Measurements from ENCODE around the gene ZFR.

- no peak for TF ChIP-seq POLR2AphosphoS5 (IDR thresholded peaks at IDR 0.05; ENCODE audit: low read depth, low read length)
- no peak for TF ChIP-seq TAF1 (IDR thresholded peaks at IDR 0.05; ENCODE audit: low read depth, low read length)
- no peak for TF ChIP-seq POLR2A (IDR thresholded peaks at IDR 0.05; ENCODE audit: low read depth, low read length)
- no peak for TF ChIP-seq PAX5 (IDR thresholded peaks at IDR 0.05; ENCODE audit: insufficient read depth, low read length, severe bottlenecking)
Observed at GRCh38 chr5:32312197-32312594, 132.3 kb downstream of the ZFR start.

Data from GM12891 (cell line).